Measurements from ENCODE around the gene DHX29. TPM values are rescaled to one million over a fixed set of nuclear protein-coding genes. Genes with fewer than 3 reads are reported as not detected.

The DHX29 gene
- total and polyA plus RNA-seq, 2 donors (not counting 1 experiment from before 2014, with no cell fraction given): 3.9 to 18.1 TPM

GRCh38 chr5:55232271-55232984 is 75.1 kb downstream of the DHX29 start:
- H3K79me2 ChIP-seq (ENCODE audit: control insufficient read depth, insufficient read depth, low read length): no peaks in the 10 kb centered on the region
- ATAC-seq (ENCODE audit: low read depth) (no peak), DNase-seq (peak; percentile 61)
- H3K4me3 Mint-ChIP-seq: peak overlapping the region; percentile 89
- peaks cover 36% of the 10 kb centered on the region for H3K4me1 Mint-ChIP-seq
- peaks cover 43 to 50% of the 10 kb centered on the region in 2 donors for H3K4me1 ChIP-seq (ENCODE audit: control insufficient read depth in 2 of 2, insufficient read depth in 2 of 2, low read length in 2 of 2)
- no peak overlapping the region for H3K27ac ChIP-seq (ENCODE audit: low read length in 2 of 2)
- H4K20me1 ChIP-seq (ENCODE audit: control insufficient read depth, insufficient read depth, low read length, poor library complexity, severe bottlenecking): no peaks in the 10 kb centered on the region
- TF ChIP-seq CTCF (IDR thresholded peaks at IDR 0.05): no peak
- TF ChIP-seq EZH2 (IDR thresholded peaks at IDR 0.05; ENCODE audit: borderline replicate concordance, insufficient read depth, low read depth, low read length, poor library complexity, severe bottlenecking): no peak
- peaks cover 71% of the 10 kb centered on the region for H3K27me3 Mint-ChIP-seq
- ChIA-PET CTCF (interaction anchor here (0.7 to 2.0 kb wide), 8 partner anchors 9 to 666 kb away, joined by 3 to 6 read pairs (median 4); partner anchors contain the start of gene CDC20B), POLR2A (no interaction called here)
- no peaks in the 10 kb centered on the region for H3K9me3 Mint-ChIP-seq (ENCODE audit: insufficient read depth)
- peak overlapping the region; percentile 100 for H3K4me2 ChIP-seq (replicated peaks; ENCODE audit: low read depth, low read length, poor library complexity, severe bottlenecking)
- intact Hi-C loops (cut with micrococcal nuclease): loop anchor here (2.0 to 5.0 kb wide), 2 partner anchors 60 to 75 kb away; partner anchors contain the start of genes CDC20B, DHX29 and MTREX
- peaks cover 0 to 21% (median 0%) of the 10 kb centered on the region in 3 donors for H3K9me3 ChIP-seq (ENCODE audit: control extremely low read depth in 1 of 3, control insufficient read depth in 2 of 3, insufficient read depth in 1 of 3, low read length in 2 of 3)
- H3K27ac Mint-ChIP-seq: peak overlapping the region; percentile 64
- peak overlapping the region; percentile 38 to 81 (median 55) for H3K4me3 ChIP-seq (ENCODE audit: control extremely low read depth in 1 of 5, extremely low read depth in 1 of 5, insufficient read depth in 1 of 5, low read depth in 2 of 5, low read length in 4 of 5)
- peak overlapping the region; percentile 74 for H3K9ac ChIP-seq (ENCODE audit: low read length)
- peak overlapping the region; percentile 82 for H2AFZ ChIP-seq (ENCODE audit: insufficient read depth, low read depth, low read length, poor library complexity, severe bottlenecking)
- 4% methylated on average over 42 of the region's 45 CpGs for WGBS (ENCODE audit: insufficient coverage)
- no peaks in the 10 kb centered on the region for H3K36me3 ChIP-seq (replicated peaks in 1 of 2; ENCODE audit: control extremely low read depth in 1 of 2, control insufficient read depth in 1 of 2, extremely low read depth in 1 of 2, insufficient read depth in 2 of 2, low read length in 1 of 2)
- H3K27me3 ChIP-seq (replicated peaks in 1 of 4; ENCODE audit: control extremely low read depth in 1 of 4, control insufficient read depth in 3 of 4, insufficient read depth in 4 of 4, low read length in 3 of 4): peaks cover 4 to 82% (median 59%) of the 10 kb centered on the region in 4 experiments

GRCh38 chr5:55231919-55232270 is 75.6 kb downstream of the DHX29 start:
- peak overlapping the region in 3 of 5 experiments; percentile 55 to 81 (median 69) for H3K4me3 ChIP-seq (ENCODE audit: control extremely low read depth in 1 of 5, extremely low read depth in 1 of 5, insufficient read depth in 1 of 5, low read depth in 2 of 5, low read length in 4 of 5)
- H3K9ac ChIP-seq (ENCODE audit: low read length): peak overlapping the region; percentile 74
- peaks cover 4 to 83% (median 60%) of the 10 kb centered on the region in 4 experiments for H3K27me3 ChIP-seq (replicated peaks in 1 of 4; ENCODE audit: control extremely low read depth in 1 of 4, control insufficient read depth in 3 of 4, insufficient read depth in 4 of 4, low read length in 3 of 4)
- H2AFZ ChIP-seq (ENCODE audit: insufficient read depth, low read depth, low read length, poor library complexity, severe bottlenecking): peak overlapping the region; percentile 82
- Mint-ChIP-seq H3K27me3 (peaks cover 71% of the 10 kb centered on the region), H3K27ac (peak overlapping the region; percentile 64), H3K9me3 (ENCODE audit: insufficient read depth) (no peaks in the 10 kb centered on the region), H3K4me3 (peak overlapping the region; percentile 89), H3K4me1 (peaks cover 36% of the 10 kb centered on the region)
- ChIA-PET POLR2A (no interaction called here), CTCF (interaction anchor here (0.7 to 1.6 kb wide), 6 partner anchors 8 to 667 kb away, joined by 3 to 6 read pairs (median 4); no protein-coding TSS in a partner anchor)
- 9% methylated on average over 5 of the region's 11 CpGs for WGBS (ENCODE audit: insufficient coverage)
- no peaks in the 10 kb centered on the region for H3K79me2 ChIP-seq (ENCODE audit: control insufficient read depth, insufficient read depth, low read length)
- no peak for TF ChIP-seq EZH2 (IDR thresholded peaks at IDR 0.05; ENCODE audit: borderline replicate concordance, insufficient read depth, low read depth, low read length, poor library complexity, severe bottlenecking)
- TF ChIP-seq CTCF (IDR thresholded peaks at IDR 0.05): no peak
- ATAC-seq (ENCODE audit: low read depth) (no peak), DNase-seq (no peak)
- peaks cover 0 to 21% (median 0%) of the 10 kb centered on the region in 3 donors for H3K9me3 ChIP-seq (ENCODE audit: control extremely low read depth in 1 of 3, control insufficient read depth in 2 of 3, insufficient read depth in 1 of 3, low read length in 2 of 3)
- intact Hi-C loops (cut with micrococcal nuclease): loop anchor here (2.0 to 5.0 kb wide), 2 partner anchors 59 to 75 kb away; partner anchors contain the start of genes CDC20B, DHX29 and MTREX
- H3K4me2 ChIP-seq (replicated peaks; ENCODE audit: low read depth, low read length, poor library complexity, severe bottlenecking): peak overlapping the region; percentile 100
- H3K27ac ChIP-seq (ENCODE audit: low read length in 2 of 2): no peak overlapping the region
- H3K36me3 ChIP-seq (replicated peaks in 1 of 2; ENCODE audit: control extremely low read depth in 1 of 2, control insufficient read depth in 1 of 2, extremely low read depth in 1 of 2, insufficient read depth in 2 of 2, low read length in 1 of 2): no peaks in the 10 kb centered on the region
- peaks cover 47 to 55% of the 10 kb centered on the region in 2 donors for H3K4me1 ChIP-seq (ENCODE audit: control insufficient read depth in 2 of 2, insufficient read depth in 2 of 2, low read length in 2 of 2)
- no peaks in the 10 kb centered on the region for H4K20me1 ChIP-seq (ENCODE audit: control insufficient read depth, insufficient read depth, low read length, poor library complexity, severe bottlenecking)
